Stimulated activated CD8-positive, alpha-beta memory T cell treated with anti-CD3 and anti-CD28 coated beads, Interleukin-2, amount 100 ng/mL, for 1 hour (primary cell): ENCODE data around the gene KCNQ2.

ENCODE experiments used
- DNase-seq, 2 donors: peaks; one replicate each; pipeline ENCODE4 v3.0.0-alpha.2; 2020; ENCODE audit warnings: low read depth in 2 of 2

KCNQ2 gene

DNA sequence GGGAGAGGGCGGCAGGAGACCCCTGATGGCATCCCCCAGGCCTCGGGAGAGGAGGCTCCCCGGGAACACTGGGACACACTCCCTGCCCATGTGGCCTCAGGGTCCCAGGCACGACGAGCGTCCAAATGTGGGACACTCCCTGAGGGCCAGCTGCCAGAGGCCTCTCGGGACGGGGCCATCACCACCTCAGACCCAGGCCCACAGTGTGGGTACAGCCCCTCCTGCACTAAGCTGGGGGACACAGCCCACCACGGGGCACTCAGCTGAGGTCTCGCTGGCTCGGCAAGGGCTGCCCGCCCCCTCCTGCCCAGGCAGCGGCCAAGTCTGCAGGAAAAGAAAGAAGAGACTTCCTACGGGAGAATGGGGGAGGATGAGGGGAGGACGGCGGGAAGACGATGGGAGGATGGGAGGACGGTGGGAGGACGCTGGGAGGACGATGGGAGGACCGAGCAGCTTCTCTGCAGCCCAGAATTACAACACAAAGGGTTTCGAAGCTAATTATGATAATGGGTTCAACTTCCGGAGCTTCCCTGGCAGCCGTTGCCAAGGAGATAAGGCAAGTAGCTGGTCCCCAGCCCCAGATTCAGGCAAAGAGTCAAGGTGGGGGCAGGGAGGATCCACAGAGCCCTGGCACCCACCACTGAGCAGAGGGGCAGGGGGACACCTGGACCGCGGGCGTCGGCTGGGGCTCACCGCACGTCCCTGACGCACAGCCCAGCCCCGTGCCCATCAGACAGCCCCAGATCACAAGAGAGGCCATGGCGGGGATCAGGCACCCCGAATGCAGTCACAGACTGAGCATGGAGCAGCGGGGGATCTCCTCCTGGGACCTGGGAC lies 17.5 kb downstream of the KCNQ2 start:
- no peak for DNase-seq

DNA sequence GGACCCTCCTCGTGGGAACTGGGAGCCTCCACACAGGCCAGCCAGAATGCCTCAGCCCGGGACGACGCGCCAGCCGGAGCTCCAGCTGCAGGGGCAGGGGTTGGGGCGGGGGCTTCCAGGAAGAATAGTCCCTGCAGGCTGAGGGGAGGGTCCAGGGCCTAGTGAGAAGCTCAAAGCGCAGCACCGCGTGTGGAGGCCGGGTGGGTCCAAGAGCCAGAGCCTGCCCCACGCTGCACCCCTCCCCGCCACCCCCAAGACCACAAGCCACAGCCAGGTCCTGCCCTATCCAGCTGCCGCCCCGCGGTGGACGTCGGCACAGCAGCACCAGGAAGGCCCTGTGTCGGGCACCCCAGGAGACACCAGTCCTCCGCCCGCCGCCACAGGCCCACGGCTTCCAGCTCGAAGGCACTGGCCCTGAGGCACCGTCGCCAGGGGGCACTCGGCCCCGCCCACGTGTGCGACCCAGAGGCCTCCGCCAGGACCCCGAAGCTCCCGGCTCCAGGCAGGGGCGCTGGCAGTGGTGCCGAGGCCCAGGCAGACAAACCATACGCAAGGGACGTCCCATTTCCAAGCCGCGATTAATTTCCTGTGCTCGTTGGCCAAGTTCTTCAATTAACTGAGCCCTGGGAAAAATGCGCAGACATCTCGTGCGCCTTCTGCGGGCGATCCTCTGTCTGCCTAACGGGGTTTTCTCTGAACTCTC lies 19.5 kb downstream of the KCNQ2 start:
- no peak for DNase-seq

GRCh38 chr20:63452341-63452740 lies 20.1 kb downstream of the KCNQ2 start:
- no peak for DNase-seq

- no peak for DNase-seq
These were observed 20.6 kb downstream of the KCNQ2 start for GRCh38 chr20:63451821-63452220.

- DNase-seq = no peak
These were observed 22.4 kb downstream of the KCNQ2 start for GRCh38 chr20:63449796-63450730.

DNA sequence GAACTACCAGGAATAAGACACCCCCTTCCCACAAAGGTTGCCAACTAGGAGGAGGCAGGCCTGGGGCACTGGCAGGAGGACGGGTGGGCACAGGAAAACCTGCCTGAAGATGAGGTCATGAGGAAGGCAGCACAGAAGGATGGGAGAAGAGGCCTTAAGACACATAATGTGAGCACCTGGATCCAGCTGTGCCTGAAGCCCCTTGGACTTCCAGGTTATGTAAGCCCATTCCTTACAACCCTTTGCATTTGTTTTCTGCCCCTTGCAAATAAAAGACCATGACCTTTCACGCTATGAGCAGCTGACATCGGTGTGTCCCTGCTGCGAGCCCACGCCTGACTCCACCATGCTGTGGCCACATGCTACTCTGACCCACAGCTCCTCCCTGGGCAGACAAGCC lies 23.4 kb downstream of the KCNQ2 start:
- DNase-seq = no peak

DNA sequence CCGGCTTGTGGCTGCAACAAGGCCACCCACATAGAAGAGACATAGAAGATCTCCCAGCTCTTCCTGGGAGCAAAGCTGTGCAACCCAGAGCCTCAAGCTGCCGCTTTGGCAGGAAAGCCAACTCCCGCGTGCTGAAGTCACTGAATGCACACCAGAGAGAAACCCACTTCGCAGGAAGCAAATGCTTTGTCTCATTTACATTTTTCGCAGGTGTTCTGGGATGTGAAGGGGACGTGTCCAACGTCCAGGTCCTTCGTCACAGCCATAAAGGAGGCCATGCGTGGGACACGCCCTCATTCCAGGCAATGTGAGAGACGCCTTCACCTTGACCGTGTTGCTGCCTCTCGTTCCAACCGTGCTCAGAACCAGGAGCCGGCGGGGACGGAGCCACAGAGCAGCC lies 24.4 kb downstream of the KCNQ2 start:
- no peak for DNase-seq

DNA sequence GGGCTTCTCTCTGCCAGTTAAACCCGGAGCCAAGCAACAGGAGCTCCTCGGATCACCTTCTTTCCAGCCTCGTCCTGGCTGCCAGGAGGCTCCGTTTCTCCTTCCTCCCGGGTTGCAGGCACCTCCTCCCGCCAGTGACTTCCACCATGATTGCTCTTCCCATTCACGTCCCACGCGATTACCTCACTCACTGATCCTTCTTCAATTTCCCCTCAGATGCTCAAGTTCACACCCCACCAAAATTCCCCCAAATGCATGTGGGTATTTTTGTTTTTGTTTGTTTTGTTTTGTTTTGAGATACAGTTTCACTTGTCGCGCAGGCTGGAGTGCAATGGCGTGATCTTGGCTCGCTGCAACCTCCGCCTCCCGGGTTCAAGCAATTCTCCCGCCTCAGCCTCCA lies 25.1 kb downstream of the KCNQ2 start:
- no peak for DNase-seq

- DNase-seq = no peak
These were observed 26.0 kb downstream of the KCNQ2 start for GRCh38 chr20:63446216-63447024.

DNA sequence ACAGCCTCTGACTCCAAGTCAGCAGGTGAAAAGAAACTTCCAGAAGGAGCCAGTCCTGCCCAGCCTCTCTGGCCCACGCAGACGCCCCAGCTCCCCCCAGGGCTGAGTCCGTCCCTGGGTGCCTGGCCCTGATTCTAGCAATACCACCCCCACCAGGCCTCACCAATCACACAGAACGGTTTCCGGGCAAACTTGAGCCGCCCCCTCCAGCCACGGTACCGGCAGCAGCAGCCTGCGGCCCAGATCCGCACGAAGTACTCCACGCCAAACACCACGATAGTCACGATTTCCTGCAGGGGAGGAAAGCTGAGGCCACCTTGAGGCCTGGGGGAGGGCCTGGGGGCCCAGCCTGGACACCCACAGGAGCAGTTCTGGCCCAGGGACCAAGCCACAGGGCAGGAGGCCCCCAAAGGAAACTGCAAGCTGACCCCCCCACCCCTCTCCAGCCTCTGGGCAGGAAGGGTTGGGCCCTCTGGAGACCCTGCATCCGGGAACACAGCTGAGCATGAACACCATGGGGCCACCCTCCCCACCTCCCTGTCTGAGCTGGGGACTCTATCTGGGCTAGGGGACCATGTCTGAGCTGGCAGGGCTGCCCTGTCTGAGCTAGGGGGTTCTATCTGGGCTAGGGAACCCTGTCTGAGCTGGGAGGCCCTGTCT lies 27.2 kb downstream of the KCNQ2 start:
- DNase-seq = no peak

DNA sequence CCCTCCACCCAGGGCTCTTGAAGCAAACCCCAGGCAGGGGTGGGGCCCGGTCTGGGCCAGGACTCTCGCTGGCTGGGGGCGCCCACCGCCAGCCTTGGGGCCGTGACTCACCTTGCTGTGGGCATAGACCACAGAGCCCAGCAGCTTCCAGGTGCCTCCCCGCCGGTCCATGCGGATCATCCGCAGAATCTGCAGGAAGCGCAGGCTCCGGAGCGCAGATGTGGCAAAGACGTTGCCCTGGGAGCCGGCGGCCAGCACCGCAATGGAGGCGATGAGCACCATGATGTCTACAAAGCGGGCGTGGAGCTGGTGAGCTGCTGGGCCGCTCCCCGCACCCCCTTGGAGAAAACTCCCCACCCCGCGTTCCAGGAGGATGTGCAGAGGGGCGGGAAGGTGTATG lies 27.9 kb downstream of the KCNQ2 start:
- DNase-seq = no peak

DNA sequence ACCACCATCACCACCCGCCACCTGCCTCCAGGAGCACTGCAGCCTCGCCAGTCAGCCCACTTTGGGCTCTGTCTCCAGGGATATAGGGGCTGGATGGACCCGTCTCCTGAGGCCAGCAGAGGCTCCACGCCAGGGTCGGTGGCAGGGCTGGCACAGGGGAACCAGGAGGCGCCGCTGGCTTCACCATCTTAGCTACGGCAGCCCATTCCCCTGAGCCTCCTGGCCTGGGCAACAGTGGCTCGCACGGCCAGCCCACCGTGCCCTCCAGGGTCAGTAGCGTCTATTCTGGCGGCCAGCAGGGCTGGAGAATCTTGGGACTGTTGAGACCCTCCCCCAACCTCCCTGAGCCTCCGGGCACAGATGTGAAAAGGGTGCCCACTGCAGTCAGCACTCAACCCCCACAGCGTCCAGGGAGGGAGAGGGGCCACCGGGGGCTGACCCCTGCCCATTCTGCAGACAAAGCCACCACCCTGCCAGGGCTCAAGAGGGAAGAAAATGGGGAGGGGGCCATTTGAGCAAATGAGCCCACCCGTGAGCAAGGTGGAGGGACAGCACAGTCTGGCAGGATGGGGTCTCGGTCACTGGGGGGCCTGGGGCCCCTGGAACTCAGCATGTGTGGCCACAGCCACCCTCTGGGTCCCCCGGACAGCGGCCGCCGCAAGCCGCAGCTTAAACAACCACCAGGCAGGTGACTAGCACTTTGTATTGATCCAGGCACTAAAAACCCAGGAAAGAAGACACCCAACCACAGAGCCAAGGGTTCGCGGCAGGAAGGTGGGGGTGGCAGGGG lies 28.7 kb downstream of the KCNQ2 start:
- no peak for DNase-seq

DNA sequence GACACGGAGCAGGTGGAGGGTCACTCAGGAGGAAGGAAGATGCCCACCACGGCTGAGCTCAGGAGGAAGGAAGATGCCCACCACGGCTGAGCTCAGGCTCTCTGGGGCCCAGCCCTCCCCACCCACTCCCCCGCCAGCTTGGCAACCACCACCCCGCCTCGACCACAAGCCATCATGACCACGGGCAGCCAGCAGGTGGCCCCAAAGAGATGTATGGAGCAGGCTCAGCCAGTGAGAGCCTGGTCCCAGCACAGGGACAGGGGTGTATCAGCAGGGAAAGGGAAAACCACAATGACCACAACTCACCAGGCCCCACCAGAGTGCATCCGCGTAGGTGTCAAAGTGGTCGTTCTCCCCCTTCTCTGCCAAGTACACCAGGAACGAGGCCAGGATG lies 30.4 kb downstream of the KCNQ2 start:
- peak in 1 of 2 donors; percentile 26 for DNase-seq

- no peak for DNase-seq
These were observed 31.0 kb downstream of the KCNQ2 start for GRCh38 chr20:63441136-63442099.

GRCh38 chr20:63440366-63440955 lies 32.0 kb downstream of the KCNQ2 start:
- DNase-seq = no peak

DNA sequence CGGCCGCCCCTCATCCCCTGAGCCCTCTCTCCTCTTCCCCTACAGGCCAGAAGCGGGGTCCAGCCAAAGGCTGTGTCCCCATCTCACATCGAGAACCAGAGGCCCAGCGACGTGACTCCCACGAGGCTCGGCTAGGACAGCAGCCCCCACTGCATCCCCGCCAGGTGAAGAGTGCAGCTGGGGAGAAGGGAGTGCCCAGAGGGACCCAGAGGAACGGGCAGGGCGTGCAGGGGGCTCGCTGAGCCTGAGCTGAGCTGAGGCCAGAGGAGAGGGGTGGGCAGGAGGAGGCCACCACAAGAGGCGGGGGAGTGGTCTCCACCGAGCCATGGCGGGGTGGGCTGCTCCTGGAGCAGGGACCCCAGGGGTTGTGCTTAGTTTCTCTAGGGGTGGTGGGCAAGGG lies 32.6 kb downstream of the KCNQ2 start:
- no peak for DNase-seq

DNA sequence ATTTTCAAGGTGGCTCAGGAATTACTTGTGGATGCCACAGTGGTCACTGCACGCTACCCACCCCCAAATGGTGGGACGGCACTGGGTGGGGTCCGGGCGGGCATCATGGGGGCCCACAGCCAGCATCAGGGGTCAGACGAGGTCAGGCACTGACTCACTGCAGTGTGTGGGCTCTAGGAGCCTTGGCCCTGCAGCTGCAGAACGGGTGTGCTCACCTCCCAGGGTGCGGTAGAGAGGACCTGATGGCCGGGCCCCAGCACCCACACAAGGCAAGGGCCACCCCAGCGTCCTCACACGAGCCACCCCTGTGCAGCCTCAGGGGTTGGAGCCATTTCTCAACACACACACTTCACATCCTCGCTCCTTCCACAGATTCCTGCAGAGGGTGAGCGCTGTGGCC lies 34.3 kb downstream of the KCNQ2 start:
- no peak for DNase-seq

GRCh38 chr20:63435552-63435951 lies 36.9 kb downstream of the KCNQ2 start:
- DNase-seq = no peak
